RWPE2 (cell line): Measurements from ENCODE around the gene MCRS1.

Experiments used
- ATAC-seq: fragments of 200-7000 bp; cut with Tn5 transposase; 3 replicates; pipeline ENCODE4 v1.9.1; 2021; ENCODE audit warnings: low read depth
- DNase-seq: peaks from one replicate; pipeline ENCODE4 v3.0.0-alpha.2; 2020; ENCODE audit warnings: low spot score
- H3K27ac ChIP-seq: fragments of 450-650 bp; 2 replicates; pipeline ENCODE4 v1.5.1; 2017; ENCODE audit warnings: mild to moderate bottlenecking; ENCODE audit not compliant: poor library complexity, severe bottlenecking
- H3K27me3 ChIP-seq: fragments of 250-450 bp; sonication (Bioruptor Pico); 2 replicates; pipeline ENCODE4 v1.5.1; 2021; ENCODE audit warnings: mild to moderate bottlenecking, moderate library complexity; ENCODE audit not compliant: insufficient read depth, poor library complexity, severe bottlenecking
- H3K36me3 ChIP-seq: fragments of 250-450 bp; sonication (Bioruptor Pico); 2 replicates; pipeline ENCODE4 v1.5.1; 2020; ENCODE audit warnings: low read depth, mild to moderate bottlenecking, moderate library complexity
- H3K4me1 ChIP-seq: fragments of 250-450 bp; sonication (Bioruptor Pico); 2 replicates; pipeline ENCODE4 v1.5.1; 2021; ENCODE audit warnings: mild to moderate bottlenecking, moderate library complexity; ENCODE audit not compliant: insufficient read depth, poor library complexity, severe bottlenecking
- H3K4me3 ChIP-seq: fragments of 250-450 bp; sonication (Bioruptor Pico); 2 replicates; pipeline ENCODE4 v1.5.1; 2021; ENCODE audit warnings: mild to moderate bottlenecking, moderate library complexity; ENCODE audit not compliant: severe bottlenecking
- H3K9me3 ChIP-seq: fragments of 250-450 bp; sonication (Bioruptor Pico); 2 replicates; pipeline ENCODE4 v1.5.1; 2021; ENCODE audit warnings: mild to moderate bottlenecking, moderate library complexity; ENCODE audit not compliant: severe bottlenecking
- TF ChIP-seq, protein P1 (sequence below): fragments of 450-650 bp; IDR thresholded peaks from one replicate; pipeline ENCODE4 v1.5.1; 2017; ENCODE audit warnings: mild to moderate bottlenecking, moderate library complexity; ENCODE audit not compliant: poor library complexity, severe bottlenecking

Gene MCRS1

DNA sequence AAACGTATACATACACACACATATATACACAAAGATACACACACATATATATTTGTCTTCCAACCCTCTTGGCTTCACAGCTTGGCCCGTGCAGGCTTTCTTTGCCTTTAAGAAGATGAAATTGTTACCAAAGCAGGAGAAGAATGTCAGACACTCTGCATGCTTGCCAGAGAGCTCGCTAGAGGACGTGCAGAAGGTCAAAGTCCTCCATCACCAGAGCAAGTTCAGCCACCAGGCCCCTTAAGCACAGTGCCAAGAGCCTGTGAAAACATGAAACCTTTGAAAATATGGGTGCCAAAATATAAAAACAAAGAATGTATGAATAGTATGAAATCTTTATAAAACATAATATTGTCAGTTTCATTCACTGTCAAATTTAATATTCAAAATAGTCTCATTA lies 14.9 kb upstream of the MCRS1 start:
- Histone ChIP-seq H3K27me3 (no peaks in the 10 kb centered on the region), H3K36me3 (no peaks in the 10 kb centered on the region; the same call in 1 of the 2 replicates), H3K9me3 (no peaks in the 10 kb centered on the region), H3K4me1 (no peaks in the 10 kb centered on the region), H3K27ac (no peak overlapping the region), H3K4me3 (no peak overlapping the region)
- no peak for DNase-seq
- TF ChIP-seq, protein P1, sequence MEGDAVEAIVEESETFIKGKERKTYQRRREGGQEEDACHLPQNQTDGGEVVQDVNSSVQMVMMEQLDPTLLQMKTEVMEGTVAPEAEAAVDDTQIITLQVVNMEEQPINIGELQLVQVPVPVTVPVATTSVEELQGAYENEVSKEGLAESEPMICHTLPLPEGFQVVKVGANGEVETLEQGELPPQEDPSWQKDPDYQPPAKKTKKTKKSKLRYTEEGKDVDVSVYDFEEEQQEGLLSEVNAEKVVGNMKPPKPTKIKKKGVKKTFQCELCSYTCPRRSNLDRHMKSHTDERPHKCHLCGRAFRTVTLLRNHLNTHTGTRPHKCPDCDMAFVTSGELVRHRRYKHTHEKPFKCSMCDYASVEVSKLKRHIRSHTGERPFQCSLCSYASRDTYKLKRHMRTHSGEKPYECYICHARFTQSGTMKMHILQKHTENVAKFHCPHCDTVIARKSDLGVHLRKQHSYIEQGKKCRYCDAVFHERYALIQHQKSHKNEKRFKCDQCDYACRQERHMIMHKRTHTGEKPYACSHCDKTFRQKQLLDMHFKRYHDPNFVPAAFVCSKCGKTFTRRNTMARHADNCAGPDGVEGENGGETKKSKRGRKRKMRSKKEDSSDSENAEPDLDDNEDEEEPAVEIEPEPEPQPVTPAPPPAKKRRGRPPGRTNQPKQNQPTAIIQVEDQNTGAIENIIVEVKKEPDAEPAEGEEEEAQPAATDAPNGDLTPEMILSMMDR: no peak
- ATAC-seq: no peak

DNA sequence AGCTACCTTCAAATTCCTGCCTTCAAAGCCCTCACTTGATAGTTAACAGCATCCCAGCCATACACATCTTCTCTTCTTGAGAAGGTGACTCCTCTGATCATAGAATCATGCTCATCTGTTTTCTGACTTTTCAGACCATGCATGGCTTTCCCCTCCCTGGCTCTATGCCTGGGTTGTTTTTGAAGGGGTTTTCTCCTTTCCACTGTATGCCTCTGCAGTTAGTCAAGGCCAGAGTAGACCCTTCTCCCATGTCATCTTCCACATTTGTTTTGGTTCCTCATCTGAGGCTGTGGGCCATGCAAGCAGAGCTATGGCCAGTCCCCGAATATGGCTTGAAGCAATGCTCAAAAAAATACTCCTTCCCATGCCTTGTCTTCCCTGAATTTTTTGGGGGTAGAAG lies 14.3 kb upstream of the MCRS1 start:
- ATAC-seq (no peak), DNase-seq (no peak)
- H3K4me1 ChIP-seq: no peaks in the 10 kb centered on the region
- TF ChIP-seq, protein P1: no peak
- no peak overlapping the region for H3K4me3 ChIP-seq
- H3K27ac ChIP-seq: no peak overlapping the region
- H3K9me3 ChIP-seq: no peaks in the 10 kb centered on the region
- no peaks in the 10 kb centered on the region; the same call in 1 of the 2 replicates for H3K36me3 ChIP-seq
- H3K27me3 ChIP-seq: no peaks in the 10 kb centered on the region

GRCh38 chr12:49580572-49581535 lies 12.9 kb upstream of the MCRS1 start:
- no peak for DNase-seq
- Histone ChIP-seq H3K27ac (no peak overlapping the region), H3K4me3 (no peak overlapping the region), H3K4me1 (no peaks in the 10 kb centered on the region), H3K27me3 (no peaks in the 10 kb centered on the region), H3K36me3 (peaks cover 3% of the 10 kb centered on the region; the same call in 1 of the 2 replicates), H3K9me3 (no peaks in the 10 kb centered on the region)
- TF ChIP-seq, protein P1: peak; percentile 79
- peak; percentile 90 for ATAC-seq

DNA sequence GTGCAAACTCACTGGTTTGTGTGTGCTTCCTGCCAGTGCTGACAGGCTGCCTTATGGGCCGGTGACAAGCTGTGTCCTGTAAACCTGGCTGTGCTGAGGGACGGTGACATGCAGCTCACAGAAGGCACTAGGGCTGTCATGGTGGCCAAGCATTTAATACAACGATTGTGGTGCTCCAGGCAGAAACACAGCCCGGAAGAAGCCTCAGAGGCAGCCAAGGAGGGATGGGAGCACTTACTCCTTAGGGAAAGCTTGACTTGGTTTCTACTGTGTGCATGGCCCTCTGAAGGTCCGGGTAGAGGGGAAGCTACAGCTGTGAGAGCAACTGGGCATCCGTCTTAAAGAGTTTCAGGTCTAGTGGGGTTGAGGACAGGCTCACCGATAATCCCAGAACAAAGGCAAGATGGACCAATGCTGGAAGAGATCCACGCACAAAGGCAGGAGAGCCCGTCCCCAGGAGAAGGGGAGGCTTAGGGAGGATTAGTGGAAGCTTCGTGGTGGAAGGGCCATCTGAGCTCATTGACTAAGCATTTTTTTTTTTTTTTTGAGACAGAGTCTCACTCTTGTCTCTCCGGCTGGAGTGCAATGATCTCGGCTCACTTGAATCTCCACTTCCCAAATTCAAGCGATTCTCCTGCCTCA lies 10.7 kb upstream of the MCRS1 start:
- peaks cover 11% of the 10 kb centered on the region for H3K36me3 ChIP-seq
- TF ChIP-seq, protein P1: no peak
- H3K9me3 ChIP-seq: no peaks in the 10 kb centered on the region
- ATAC-seq (no peak), DNase-seq (no peak)
- H3K4me1 ChIP-seq: no peaks in the 10 kb centered on the region
- no peaks in the 10 kb centered on the region for H3K27me3 ChIP-seq
- H3K27ac ChIP-seq: no peak overlapping the region
- no peak overlapping the region for H3K4me3 ChIP-seq
